Keratinocyte (primary cell): ENCODE results near the gene AXIN1. TPM values are rescaled to one million over a fixed set of nuclear protein-coding genes. Genes with fewer than 3 reads are reported as not detected.

Experiments used
- DNase-seq: peaks from one replicate; pipeline ENCODE4 v3.0.0-alpha.2; 2011; ENCODE audit warnings: low read depth, missing footprints, low spot score
- FAIRE-seq: peaks from 2 replicates; lab custom pipeline; 2011; peaks lifted over from hg19 to GRCh38; lab: Jason Lieb, UNC
- H2AFZ ChIP-seq: 2 replicates; pipeline ENCODE4 v1.6.0; 2012; ENCODE audit warnings: low read length, control low read depth, inconsistent platforms; ENCODE audit not compliant: control insufficient read depth
- H3K27ac ChIP-seq: 2 replicates; pipeline ENCODE4 v1.5.1; 2011; ENCODE audit warnings: low read length; ENCODE audit not compliant: control insufficient read depth, insufficient read depth
- H3K27me3 ChIP-seq: 3 replicates; pipeline ENCODE4 v1.6.0; 2011; ENCODE audit warnings: low read length; ENCODE audit not compliant: control insufficient read depth, insufficient read depth; ENCODE audit errors: extremely low read depth
- H3K36me3 ChIP-seq, 2 experiments: 2 replicates in 1 of 2; 3 replicates in 1 of 2; pipeline ENCODE4 v1.5.1; 2011; ENCODE audit warnings: low read length in 2 of 2, mild to moderate bottlenecking in 1 of 2; ENCODE audit not compliant: control insufficient read depth in 2 of 2, insufficient read depth in 2 of 2; ENCODE audit errors: extremely low read depth in 1 of 2
- H3K4me1 ChIP-seq: 3 replicates; pipeline ENCODE4 v1.5.1; 2011; ENCODE audit warnings: low read length; ENCODE audit not compliant: control insufficient read depth, insufficient read depth; ENCODE audit errors: extremely low read depth
- H3K4me2 ChIP-seq: 3 replicates; pipeline ENCODE4 v1.6.0; 2011; ENCODE audit warnings: low read depth, low read length; ENCODE audit not compliant: control insufficient read depth, insufficient read depth; ENCODE audit errors: extremely low read depth
- H3K4me3 ChIP-seq, 3 experiments: fragments of 200-600 bp in 1 of 3; sonication (generic) in 1 of 3; 2 replicates in 2 of 3; 3 replicates in 1 of 3; pipeline ENCODE4 v1.5.1; 2011 to 2016; ENCODE audit warnings: low read length in 3 of 3, mild to moderate bottlenecking in 3 of 3, control low read depth in 2 of 3, inconsistent platforms in 1 of 3, low read depth in 1 of 3, mixed read lengths in 1 of 3, mixed run types in 1 of 3, moderate library complexity in 1 of 3; ENCODE audit not compliant: control insufficient read depth in 2 of 3, insufficient read depth in 2 of 3; ENCODE audit errors: extremely low read depth in 1 of 3
- H3K79me2 ChIP-seq: 2 replicates; pipeline ENCODE4 v1.6.0; 2012; ENCODE audit warnings: low read length; ENCODE audit not compliant: control insufficient read depth, insufficient read depth
- H3K9ac ChIP-seq: 3 replicates; pipeline ENCODE4 v1.6.0; 2011; ENCODE audit warnings: low read length; ENCODE audit not compliant: control insufficient read depth, insufficient read depth; ENCODE audit errors: extremely low read depth
- H3K9me1 ChIP-seq: 3 replicates; pipeline ENCODE4 v1.6.0; 2011; ENCODE audit warnings: low read length; ENCODE audit not compliant: control insufficient read depth, insufficient read depth; ENCODE audit errors: extremely low read depth
- H3K9me3 ChIP-seq: 2 replicates; pipeline ENCODE4 v1.5.1; 2012; ENCODE audit warnings: low read depth, low read length; ENCODE audit not compliant: control insufficient read depth
- H4K20me1 ChIP-seq: 3 replicates; pipeline ENCODE4 v1.6.0; 2011; ENCODE audit warnings: low read length; ENCODE audit not compliant: control insufficient read depth, insufficient read depth; ENCODE audit errors: extremely low read depth
- CTCF ChIP-seq, 3 experiments: IDR thresholded peaks in 1 of 3; conservative IDR thresholded peaks in 1 of 3; optimal IDR thresholded peaks in 1 of 3; 2 replicates in 2 of 3; 3 replicates in 1 of 3; pipeline versions ENCODE3 to v1.5.1; 2011; ENCODE audit warnings: low read length in 3 of 3, mild to moderate bottlenecking in 3 of 3, moderate library complexity in 2 of 3, control low read depth in 1 of 3, inconsistent platforms in 1 of 3; ENCODE audit not compliant: insufficient read depth in 2 of 3; ENCODE audit errors: extremely low read depth in 1 of 3
- EZH2 ChIP-seq: IDR thresholded peaks from one replicate; pipeline ENCODE4 v1.6.1; 2012; ENCODE audit warnings: inconsistent platforms, mild to moderate bottlenecking, low read length, moderate library complexity
- dilution Hi-C: fragments of 300-500 bp; cut with MboI; formaldehyde crosslinking; loops from one replicate; pipeline ENCODE4 v1.7.0; 2020; ENCODE audit warnings: low sequenced_read_pairs; ENCODE audit not compliant: extremely low pct_ligation_motif_present
- polyA plus RNA-seq, 5 experiments: library from polyadenylated mRNA; depleted of rRNA in 3 of 5; stranded (reverse) in 3 of 5; stranded (forward) in 1 of 5; unstranded in 1 of 5; fragments of >200 nt; gene quantifications; 1 replicate in 1 of 5; 2 replicates in 3 of 5; 3 replicates in 1 of 5; pipeline versions ENCODE4 v1.2.1 to v1.2.3, GENCODE V29; 2011 to 2012; ENCODE audit warnings: missing spikeins in 2 of 5, low read depth in 1 of 5, low replicate concordance in 1 of 5

AXIN1 gene
- polyA plus RNA-seq, 1 donor (not counting 4 experiments of a cell fraction or from before 2014, with no cell fraction given), result 8.8 TPM

DNA sequence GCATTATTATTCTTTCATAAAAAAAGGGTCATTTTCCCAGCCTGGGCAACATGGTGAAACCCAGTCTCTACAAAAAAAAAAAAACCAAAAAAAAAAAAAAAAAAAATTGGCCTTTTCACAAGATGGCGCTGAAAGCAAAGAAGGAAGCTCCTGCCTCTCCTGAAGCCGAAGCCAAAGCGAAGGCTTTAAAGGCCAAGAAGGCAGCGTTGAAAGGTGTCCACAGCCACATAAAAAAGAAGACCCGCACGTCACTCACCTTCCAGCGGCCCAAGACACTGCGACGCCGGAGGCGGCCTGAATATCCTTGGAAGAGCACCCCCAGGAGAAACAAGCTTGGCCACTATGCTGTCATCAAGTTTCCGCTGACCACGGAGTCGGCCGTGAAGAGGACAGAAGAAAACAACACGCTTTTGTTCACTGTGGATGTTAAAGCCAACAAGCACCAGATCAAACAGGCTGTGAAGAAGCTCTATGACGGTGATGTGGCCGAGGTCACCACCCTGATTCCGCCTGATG lies 34.2 kb upstream of the AXIN1 start:
- dilution Hi-C loops, result no loop called here
- no peak overlapping the region for H3K4me2 ChIP-seq
- no peak overlapping the region for H3K4me3 ChIP-seq
- no peaks in the 10 kb centered on the region for H3K27me3 ChIP-seq
- no peaks in the 10 kb centered on the region for H3K36me3 ChIP-seq
- FAIRE-seq (no peak), DNase-seq (no peak)
- H3K79me2 ChIP-seq, result no peaks in the 10 kb centered on the region
- H4K20me1 ChIP-seq, result no peaks in the 10 kb centered on the region
- H3K4me1 ChIP-seq, result peaks cover 13% of the 10 kb centered on the region
- H3K9me3 ChIP-seq, result no peaks in the 10 kb centered on the region
- TF ChIP-seq CTCF (optimal IDR thresholded peaks at IDR 0.05 in 1 of 3, IDR thresholded peaks at IDR 0.05 in 1 of 3, conservative IDR thresholded peaks at IDR 0.05 in 1 of 3; ENCODE audit: extremely low read depth in 1 of 3, insufficient read depth in 2 of 3, low read length in 3 of 3) (no peak), EZH2 (no peak)
- H2AFZ ChIP-seq, result no peak overlapping the region
- no peak overlapping the region for H3K9ac ChIP-seq
- H3K9me1 ChIP-seq, result no peaks in the 10 kb centered on the region
- no peak overlapping the region for H3K27ac ChIP-seq

DNA sequence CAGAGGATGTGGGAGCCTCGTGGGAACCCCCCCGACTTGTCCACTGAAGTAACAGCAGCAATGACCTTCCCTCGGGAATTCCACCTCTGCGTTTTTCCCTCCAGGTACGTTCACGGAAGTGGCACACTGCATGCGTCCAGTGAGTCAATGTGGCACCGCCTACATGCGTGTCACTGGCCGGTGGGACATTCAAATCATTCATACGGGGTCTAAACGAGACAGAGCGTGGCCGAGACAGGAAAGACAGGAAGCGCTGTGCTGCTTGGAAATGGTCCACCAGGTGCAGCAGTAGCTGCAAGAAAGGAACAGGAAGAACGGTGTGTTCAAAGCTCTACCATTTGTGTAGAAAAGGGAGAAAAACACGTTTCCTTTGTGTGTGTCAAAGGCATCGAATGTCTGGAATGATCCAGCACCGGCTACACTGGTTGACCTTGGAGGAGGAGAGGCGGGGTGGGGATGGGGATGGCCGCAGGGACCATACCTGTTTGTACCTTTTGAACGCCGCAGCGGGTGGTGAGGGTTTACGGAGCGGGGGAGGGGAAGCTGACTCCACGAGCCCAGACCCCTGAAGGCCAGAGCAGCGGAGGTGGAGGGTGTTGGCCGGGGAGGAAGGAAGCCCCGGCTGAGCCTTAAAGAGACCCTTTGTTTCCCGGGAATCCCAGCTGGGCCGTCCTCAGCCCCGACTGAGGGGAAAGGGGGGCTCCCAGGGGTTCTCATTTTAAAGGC lies 31.0 kb upstream of the AXIN1 start:
- Histone ChIP-seq H3K4me2 (peak overlapping the region; percentile 88), H3K9me1 (no peaks in the 10 kb centered on the region), H3K9me3 (no peaks in the 10 kb centered on the region), H3K27ac (peak overlapping the region; percentile 25), H4K20me1 (no peaks in the 10 kb centered on the region), H3K36me3 (no peaks in the 10 kb centered on the region), H3K9ac (peak overlapping the region; percentile 30), H3K4me1 (peaks cover 16% of the 10 kb centered on the region), H3K27me3 (no peaks in the 10 kb centered on the region), H3K4me3 (peak overlapping the region in 2 of 3 experiments; percentile 73 to 74), H2AFZ (peak overlapping the region; percentile 63), H3K79me2 (peaks cover 9% of the 10 kb centered on the region)
- FAIRE-seq, result peak; percentile 91
- DNase-seq, result peak; percentile 44
- dilution Hi-C loops, result no loop called here
- TF ChIP-seq EZH2 (no peak), CTCF (optimal IDR thresholded peaks at IDR 0.05 in 1 of 3, IDR thresholded peaks at IDR 0.05 in 1 of 3, conservative IDR thresholded peaks at IDR 0.05 in 1 of 3; ENCODE audit: extremely low read depth in 1 of 3, insufficient read depth in 2 of 3, low read length in 3 of 3) (no peak)
